ENCODE results near the gene NIN. TPM values are rescaled to one million over a fixed set of nuclear protein-coding genes. Genes with fewer than 3 reads are reported as not detected.
A peak's percentile ranks its signal among the peaks of the same experiment; 100 is the strongest.

Gene NIN
- total RNA-seq, 4 donors from 2014 or later: 9.4 to 66.3 (median 26.5) TPM

GRCh38 chr14:50864237-50864636, 33.3 kb upstream of the NIN start:
- intact Hi-C loops (cut with DNase I; ENCODE audit: low total_unique reads): no loop called here
- in situ Hi-C loops (cut with MboI; ENCODE audit: low pct_ligation_motif_present in 1 of 4, low pct_unique_long_range_greater_than_20kb in 1 of 4, low sequenced_read_pairs in 3 of 4): no loop called here
- no peak for DNase-seq
- TF ChIP-seq POLR2A (IDR thresholded peaks at IDR 0.05) (no peak), POLR2AphosphoS5 (IDR thresholded peaks at IDR 0.05) (no peak), CTCF (IDR thresholded peaks at IDR 0.05) (no peak)
- Histone ChIP-seq H3K27ac (no peak overlapping the region), H3K27me3 (no peaks in the 10 kb centered on the region), H3K4me1 (peaks cover 0 to 10% (median 8%) of the 10 kb centered on the region in 4 donors), H3K36me3 (no peaks in the 10 kb centered on the region), H3K4me3 (no peak overlapping the region), H3K9me3 (no peaks in the 10 kb centered on the region)

GRCh38 chr14:50862036-50862570, 31.1 kb upstream of the NIN start:
- peaks cover 0 to 10% (median 9%) of the 10 kb centered on the region in 4 donors for H3K4me1 ChIP-seq
- TF ChIP-seq EP300 (IDR thresholded peaks at IDR 0.05; ENCODE audit: low read depth) (no peak), CTCF (IDR thresholded peaks at IDR 0.05) (no peak), POLR2A (IDR thresholded peaks at IDR 0.05) (no peak), POLR2AphosphoS5 (IDR thresholded peaks at IDR 0.05) (no peak)
- DNase-seq: no peak
- H3K27ac ChIP-seq: no peak overlapping the region
- WGBS, 2 donors (ENCODE audit: low coverage in 1 of 2): 72 to 89% methylated on average over 3 to 4 of the region's 4 CpGs
- H3K27me3 ChIP-seq: no peaks in the 10 kb centered on the region
- intact Hi-C loops (cut with DNase I; ENCODE audit: low total_unique reads): no loop called here
- no peaks in the 10 kb centered on the region for H3K36me3 ChIP-seq
- in situ Hi-C loops (cut with MboI; ENCODE audit: low pct_ligation_motif_present in 1 of 4, low pct_unique_long_range_greater_than_20kb in 1 of 4, low sequenced_read_pairs in 3 of 4): no loop called here
- no peaks in the 10 kb centered on the region for H3K9me3 ChIP-seq
- H3K4me3 ChIP-seq: no peak overlapping the region

GRCh38 chr14:50860478-50861086, 29.6 kb upstream of the NIN start:
- in situ Hi-C loops (cut with MboI; ENCODE audit: low pct_ligation_motif_present in 1 of 4, low pct_unique_long_range_greater_than_20kb in 1 of 4, low sequenced_read_pairs in 3 of 4) (no loop called here), intact Hi-C loops (cut with DNase I; ENCODE audit: low total_unique reads) (no loop called here)
- Histone ChIP-seq H3K4me3 (peak overlapping the region; percentile 3 to 57 (median 32)), H3K27me3 (no peaks in the 10 kb centered on the region), H3K27ac (peak overlapping the region; percentile 52 to 63 (median 56)), H3K36me3 (no peaks in the 10 kb centered on the region), H3K9me3 (no peaks in the 10 kb centered on the region), H3K4me1 (peaks cover 0 to 10% (median 9%) of the 10 kb centered on the region in 4 donors)
- 0 to 1% methylated on average over 3 to 6 of the region's 6 CpGs for WGBS, 2 donors (ENCODE audit: low coverage in 1 of 2)
- DNase-seq: peak; percentile 88
- TF ChIP-seq POLR2A (IDR thresholded peaks at IDR 0.05): no peak
- peak; percentile 45 to 80 (median 72) for TF ChIP-seq CTCF (IDR thresholded peaks at IDR 0.05)

GRCh38 chr14:50859296-50859624, 28.3 kb upstream of the NIN start:
- Histone ChIP-seq H3K9me3 (no peaks in the 10 kb centered on the region), H3K27me3 (no peaks in the 10 kb centered on the region), H3K36me3 (no peaks in the 10 kb centered on the region), H3K4me3 (peak overlapping the region in 1 of 4 donors; percentile 57), H3K4me1 (peaks cover 0 to 10% (median 9%) of the 10 kb centered on the region in 4 donors), H3K27ac (peak overlapping the region in 3 of 4 donors; percentile 8 to 58 (median 34))
- TF ChIP-seq CTCF (IDR thresholded peaks at IDR 0.05): no peak
- TF ChIP-seq EP300 (IDR thresholded peaks at IDR 0.05; ENCODE audit: low read depth): no peak
- no peak for TF ChIP-seq POLR2AphosphoS5 (IDR thresholded peaks at IDR 0.05)
- in situ Hi-C loops (cut with MboI; ENCODE audit: low pct_ligation_motif_present in 1 of 4, low pct_unique_long_range_greater_than_20kb in 1 of 4, low sequenced_read_pairs in 3 of 4): loop anchor here in 1 of 4 donors (10.0 kb wide), 1 partner anchor 74 kb away; no protein-coding TSS in a partner anchor
- intact Hi-C loops (cut with DNase I; ENCODE audit: low total_unique reads): no loop called here
- DNase-seq: no peak
- WGBS, 2 donors (ENCODE audit: low coverage in 1 of 2): 31% methylated on average over 1 of the region's 1 CpG; no CpG with 5 or more reads in 1 of the 2 donors

Measured in transverse colon (tissue), 4 donors.